Right lobe of liver (tissue), 6 donors: ENCODE measurements around the gene MCCC1. TPM values are rescaled to one million over a fixed set of nuclear protein-coding genes. Genes with fewer than 3 reads are reported as not detected.
"Not testable (repeated sequence)": the region's sequence is repeated elsewhere in the genome, so short reads cannot be mapped to it uniquely, and the experiment has no call there.

Experiments used
- ATAC-seq, 4 donors: fragments of 200-7000 bp; cut with Tn5 transposase; one replicate each; pipeline ENCODE4 v1.9.1; 2020; ENCODE audit warnings: mild to moderate bottlenecking in 4 of 4, moderate library complexity in 4 of 4
- DNase-seq, 3 donors: peaks; one replicate each; pipeline ENCODE4 v3.0.0-alpha.2; 2020
- H3K27ac ChIP-seq, 3 donors: fragments of 200-600 bp; one replicate each; pipeline ENCODE4 v1.8.0; 2022
- H3K27me3 ChIP-seq, 2 donors: fragments of 200-600 bp; one replicate each; pipeline ENCODE4 v1.8.0; 2022
- H3K36me3 ChIP-seq, 4 donors: fragments of 200-600 bp; sonication (generic) in 1 of 4; one replicate each; pipeline versions ENCODE4 v1.5.1 to v1.8.0; 2017 to 2022; ENCODE audit warnings: control low read depth in 1 of 4
- H3K4me1 ChIP-seq, 4 donors: fragments of 200-600 bp; sonication (generic) in 1 of 4; one replicate each; pipeline versions ENCODE4 v1.5.1 to v1.8.0; 2017 to 2022; ENCODE audit warnings: control low read depth in 1 of 4
- H3K4me3 ChIP-seq, 3 donors: fragments of 200-600 bp; one replicate each; pipeline ENCODE4 v1.8.0; 2022
- H3K9me3 ChIP-seq, 4 donors: fragments of 200-600 bp; sonication (generic) in 1 of 4; one replicate each; pipeline versions ENCODE4 v1.5.1 to v1.8.0; 2017 to 2022; ENCODE audit warnings: control low read depth in 1 of 4
- CTCF ChIP-seq, 4 donors: fragments of 200-600 bp in 3 of 4; fragments of 450-650 bp in 1 of 4; IDR thresholded peaks; one replicate each; pipeline versions ENCODE4 v1.5.1 to v1.8.0; 2016 to 2022; ENCODE audit warnings: antibody characterized with exemption in 4 of 4, mild to moderate bottlenecking in 2 of 4
- POLR2A ChIP-seq: fragments of 450-650 bp; IDR thresholded peaks from one replicate; pipeline ENCODE4 v1.6.1; 2017; ENCODE audit warnings: antibody characterized with exemption, mild to moderate bottlenecking
- WGBS: methylation state at CpG from one replicate; pipeline ENCODE4 v1.1.6; 2018; ENCODE audit warnings: low coverage, low lambda C conversion rate; ENCODE audit not compliant: insufficient coverage; ENCODE audit errors: missing lambda C conversion rate; 5-methylcytosine and 5-hydroxymethylcytosine counted together
- intact Hi-C, 2 donors: fragments of 100-400 bp; cut with DNase I; formaldehyde crosslinking; loops; one replicate each; pipeline versions ENCODE4 v1.11.2 to v1.14.1; 2022
- total RNA-seq, 6 experiments: library from RNA; depleted of rRNA in 2 of 6; stranded (reverse); fragments of >200 nt in 2 of 6; fragmentation: NEBNext Ultra II Directional in 3 of 6; extraction: Animal tissue kit (Norgen Biotek cat#: 25700) in 3 of 6; gene quantifications; one replicate each; pipeline versions ENCODE4 v1.1.0 to v1.2.4, GENCODE V29; 2016 to 2023
- donor health status: DM: no; HTN: yes; CAD: no.
- donor health status: DM: no; HTN: no; CAD: no.
- donor health status: DM: no; HTN: no; CAD: no.
- donor health status: DM: no; HTN: yes; CAD: no.
- donor health status: DM: no; HTN: yes; CAD: no.

The MCCC1 gene
- total RNA-seq, 6 experiments from 2014 or later, result 34.0 to 57.0 (median 48.2) TPM

- no peak for DNase-seq
- no peaks in the 10 kb centered on the region for H3K4me1 ChIP-seq
- TF ChIP-seq CTCF (IDR thresholded peaks at IDR 0.05) (no peak), POLR2A (no peak)
- intact Hi-C loops, result no loop called here
- H3K9me3 ChIP-seq, result no peaks in the 10 kb centered on the region
- no peaks in the 10 kb centered on the region for H3K27me3 ChIP-seq
- no peak for ATAC-seq
- 0% methylated on average over 1 of the region's 1 CpG for WGBS
- H3K27ac ChIP-seq, result no peak overlapping the region
- no peak overlapping the region for H3K4me3 ChIP-seq
- H3K36me3 ChIP-seq, result peaks cover 0 to 51% (median 13%) of the 10 kb centered on the region in 4 donors
These were observed 30.2 kb downstream of the MCCC1 start for GRCh38 chr3:183069086-183069485.

DNA sequence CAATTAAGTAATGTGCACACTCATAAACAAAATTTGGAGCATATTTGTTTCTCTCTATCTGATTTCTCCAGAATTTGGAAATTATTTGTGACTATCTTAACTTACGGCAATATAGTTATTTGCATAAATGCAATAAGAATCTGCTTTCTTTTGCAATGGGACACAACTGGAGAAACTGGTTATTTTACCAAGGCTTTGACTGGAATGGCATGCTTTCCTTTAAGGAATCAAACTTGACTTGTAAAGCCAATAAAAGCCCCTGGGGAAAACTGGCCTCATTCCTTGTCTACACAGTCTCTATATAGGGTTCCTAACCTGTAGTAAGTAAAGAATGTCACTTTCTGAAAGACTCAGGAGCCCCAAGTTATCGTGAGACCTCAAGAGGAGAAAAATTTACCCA is 32.4 kb downstream of the MCCC1 start:
- H3K9me3 ChIP-seq, H3K4me3 ChIP-seq, H3K4me1 ChIP-seq, intact Hi-C loops, H3K27me3 ChIP-seq, ATAC-seq, H3K27ac ChIP-seq, DNase-seq: not testable (repeated sequence)
- peaks cover 0 to 45% (median 13%) of the 10 kb centered on the region in 4 donors for H3K36me3 ChIP-seq
- WGBS, result 92% methylated on average over 2 of the region's 2 CpGs

DNA sequence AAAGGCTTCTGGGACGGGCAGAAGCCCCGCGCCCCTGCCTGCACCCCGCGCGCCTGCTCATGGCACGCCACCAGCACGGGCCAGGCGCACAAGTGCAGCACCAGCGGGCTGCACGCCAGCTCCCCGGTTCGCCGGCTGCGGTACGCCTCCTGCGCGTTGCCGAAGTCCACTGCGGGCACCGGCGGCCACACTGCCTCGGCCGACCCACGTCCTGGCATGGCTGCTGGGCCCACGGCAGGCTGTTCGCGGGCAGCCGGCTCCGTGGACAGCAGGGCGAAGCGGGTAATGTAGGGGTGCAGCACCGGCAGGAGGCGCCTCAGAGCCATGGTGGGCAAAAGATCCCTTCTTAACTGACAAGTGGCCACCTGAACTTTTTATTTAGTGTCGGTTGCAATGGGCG is 34.8 kb downstream of the MCCC1 start:
- TF ChIP-seq POLR2A (no peak), CTCF (IDR thresholded peaks at IDR 0.05) (no peak)
- peaks cover 0 to 22% (median 3%) of the 10 kb centered on the region in 4 donors for H3K36me3 ChIP-seq
- H3K27me3 ChIP-seq, result no peaks in the 10 kb centered on the region
- ATAC-seq, result peak in 1 of 4 donors; percentile 28
- H3K27ac ChIP-seq, result no peak overlapping the region
- no peak for DNase-seq
- H3K9me3 ChIP-seq, result no peaks in the 10 kb centered on the region
- WGBS, result 100% methylated on average over 1 of the region's 36 CpGs
- no peaks in the 10 kb centered on the region for H3K4me1 ChIP-seq
- H3K4me3 ChIP-seq, result no peak overlapping the region
- intact Hi-C loops, result no loop called here

- no peak for ATAC-seq
- intact Hi-C loops, result no loop called here
These were observed 37.7 kb downstream of the MCCC1 start for GRCh38 chr3:183061391-183062172.

More at GRCh38 chr3:183061391-183062172, 37.7 kb downstream of the MCCC1 start:
- H3K36me3 ChIP-seq, result peaks cover 0 to 22% (median 0%) of the 10 kb centered on the region in 4 donors
- no peaks in the 10 kb centered on the region for H3K9me3 ChIP-seq
- no peak overlapping the region for H3K4me3 ChIP-seq
- DNase-seq, result no peak
- WGBS, result 77% methylated on average over 6 of the region's 6 CpGs
- no peak overlapping the region for H3K27ac ChIP-seq
- H3K4me1 ChIP-seq, result no peaks in the 10 kb centered on the region
- H3K27me3 ChIP-seq, result no peaks in the 10 kb centered on the region
- TF ChIP-seq CTCF (IDR thresholded peaks at IDR 0.05), result no peak
- no peak for TF ChIP-seq POLR2A
